Measurements from ENCODE around the gene RGL4. TPM values are rescaled to one million over a fixed set of nuclear protein-coding genes. Genes with fewer than 3 reads are reported as not detected.
"Not testable (repeated sequence)": the region's sequence is repeated elsewhere in the genome, so short reads cannot be mapped to it uniquely, and the experiment has no call there.

Gene RGL4
- total and polyA plus RNA-seq, 7 donors, result 0.04 to 0.40 (median 0.18) TPM; not detected in 3

GRCh38 chr22:23722724-23723123 is 31.9 kb downstream of the RGL4 start:
- ATAC-seq, result no peak
- no peak for TF ChIP-seq CTCF (IDR thresholded peaks at IDR 0.05)
- intact Hi-C loops (cut with DNase I), result no loop called here

GRCh38 chr22:23728108-23728507 is 37.3 kb downstream of the RGL4 start:
- H3K9me3 ChIP-seq; H3K27me3 ChIP-seq (ENCODE audit: insufficient read depth in 3 of 3, low read length in 2 of 3); DNase-seq; H3K4me3 ChIP-seq; H3K27ac ChIP-seq; H3K4me1 ChIP-seq; intact Hi-C loops (cut with DNase I); H3K36me3 ChIP-seq (ENCODE audit: insufficient read depth in 1 of 2, low read depth in 1 of 2): not testable (repeated sequence)
- peak in 1 of 4 donors; percentile 39 for ATAC-seq
- 55 to 69% (median 56%) methylated on average over 4 of the region's 4 CpGs for WGBS, 3 donors

More at GRCh38 chr22:23722724-23723123, 31.9 kb downstream of the RGL4 start:
- no peak overlapping the region for H3K27ac ChIP-seq
- no peak overlapping the region for H3K4me3 ChIP-seq
- DNase-seq, result no peak
- no peaks in the 10 kb centered on the region for H3K9me3 ChIP-seq
- H3K27me3 ChIP-seq (ENCODE audit: insufficient read depth in 3 of 3, low read length in 2 of 3), result no peaks in the 10 kb centered on the region
- no peaks in the 10 kb centered on the region for H3K36me3 ChIP-seq (ENCODE audit: insufficient read depth in 1 of 2, low read depth in 1 of 2)
- 61 to 63% (median 63%) methylated on average over 2 of the region's 2 CpGs for WGBS, 3 donors
- H3K4me1 ChIP-seq, result no peaks in the 10 kb centered on the region

GRCh38 chr22:23737696-23738095 is 46.9 kb downstream of the RGL4 start:
- intact Hi-C loops (cut with DNase I), result no loop called here
- H3K4me1 ChIP-seq, result peaks cover 7% of the 10 kb centered on the region
- DNase-seq (no peak), ATAC-seq (no peak)
- H3K4me3 ChIP-seq, result no peak overlapping the region
- H3K36me3 ChIP-seq (ENCODE audit: insufficient read depth in 1 of 2, low read depth in 1 of 2), result no peaks in the 10 kb centered on the region
- no peak for TF ChIP-seq CTCF (IDR thresholded peaks at IDR 0.05)
- no peaks in the 10 kb centered on the region for H3K27me3 ChIP-seq (ENCODE audit: insufficient read depth in 3 of 3, low read length in 2 of 3)
- H3K27ac ChIP-seq, result no peak overlapping the region
- no peaks in the 10 kb centered on the region for H3K9me3 ChIP-seq

DNA sequence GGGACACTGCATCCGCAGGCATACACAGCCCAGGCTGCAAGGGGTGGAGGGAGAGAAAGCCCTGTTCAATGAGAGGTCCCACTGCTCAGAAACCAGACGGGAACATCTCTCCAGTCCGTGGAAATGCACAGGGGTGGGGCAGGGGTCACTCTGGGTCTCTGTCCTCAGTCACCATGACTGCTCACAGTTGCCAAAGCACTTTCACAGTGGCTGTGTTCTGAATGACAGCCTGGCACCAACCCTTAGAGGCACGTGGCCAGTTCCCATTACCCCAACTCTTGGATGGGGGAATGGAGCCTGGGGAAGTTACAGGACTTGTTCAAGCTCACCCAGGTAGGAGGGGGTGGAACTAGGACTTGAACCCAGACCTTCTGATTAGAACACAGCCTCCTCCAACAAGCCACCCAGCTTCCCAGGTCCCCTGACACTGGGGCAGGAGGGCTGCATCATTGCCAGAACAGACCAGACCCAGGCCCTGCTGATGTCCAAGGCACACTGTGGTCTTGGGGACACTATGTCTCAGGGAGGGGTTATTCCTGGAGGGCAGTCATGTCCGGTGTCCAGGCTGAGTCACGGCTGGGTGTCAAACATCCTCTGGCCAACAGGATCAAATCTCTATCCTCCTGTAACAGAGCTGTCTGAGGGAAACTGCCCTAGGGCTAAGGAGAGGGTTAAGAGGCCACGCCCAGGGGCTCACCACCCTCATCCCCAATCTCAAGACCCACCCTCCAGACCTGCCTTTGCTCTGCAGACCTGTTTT is 51.9 kb downstream of the RGL4 start:
- H3K36me3 ChIP-seq (ENCODE audit: insufficient read depth in 1 of 2, low read depth in 1 of 2), result peaks cover 5 to 22% of the 10 kb centered on the region in 2 donors
- H3K4me3 ChIP-seq, result no peak overlapping the region
- no peaks in the 10 kb centered on the region for H3K9me3 ChIP-seq
- DNase-seq, result peak; percentile 62 to 93
- H3K27me3 ChIP-seq (ENCODE audit: insufficient read depth in 3 of 3, low read length in 2 of 3), result no peaks in the 10 kb centered on the region
- intact Hi-C loops (cut with DNase I), result loop anchor here in 1 of 2 donors (5.0 kb wide), 2 partner anchors 55 to 530 kb away; partner anchors contain the start of gene SPECC1L
- WGBS, 3 donors, result 24 to 34% (median 29%) methylated on average over 7 of the region's 7 CpGs
- peak; percentile 93 to 95 (median 94) for ATAC-seq
- H3K27ac ChIP-seq, result peak overlapping the region; percentile 87
- no peak for TF ChIP-seq CTCF (IDR thresholded peaks at IDR 0.05)
- peaks cover 17% of the 10 kb centered on the region for H3K4me1 ChIP-seq

- Histone ChIP-seq H3K27ac (peak overlapping the region; percentile 87), H3K36me3 (ENCODE audit: insufficient read depth in 1 of 2, low read depth in 1 of 2) (peaks cover 5 to 22% of the 10 kb centered on the region in 2 donors), H3K4me1 (peaks cover 17% of the 10 kb centered on the region), H3K9me3 (no peaks in the 10 kb centered on the region), H3K27me3 (ENCODE audit: insufficient read depth in 3 of 3, low read length in 2 of 3) (no peaks in the 10 kb centered on the region), H3K4me3 (no peak overlapping the region)
- WGBS, 3 donors, result 35 to 53% (median 50%) methylated on average over 2 of the region's 2 CpGs
- peak; percentile 66 to 90 for DNase-seq
- ATAC-seq, result peak; percentile 43 to 67 (median 59)
- TF ChIP-seq CTCF (IDR thresholded peaks at IDR 0.05), result no peak
- intact Hi-C loops (cut with DNase I), result loop anchor here in 1 of 2 donors (5.0 kb wide), 2 partner anchors 56 to 529 kb away; partner anchors contain the start of gene SPECC1L
These were observed 52.5 kb downstream of the RGL4 start for GRCh38 chr22:23743303-23743705.
